NCI-H2196 treated with DMSO at 0.1 percent for 48 hours (cell line): Measurements from ENCODE around the gene FBXO21.

ENCODE experiments used
- DNase-seq: peaks from one replicate; lab custom pipeline; 2025; ENCODE audit not compliant: unreplicated experiment; lab: John Stamatoyannopoulos, UW

The FBXO21 gene

GRCh38 chr12:117166107-117166506, 24.2 kb downstream of the FBXO21 start:
- no peak for DNase-seq

GRCh38 chr12:117165342-117165741, 24.9 kb downstream of the FBXO21 start:
- peak; percentile 53 for DNase-seq

- no peak for DNase-seq
Measured at GRCh38 chr12:117162633-117163032, 27.6 kb downstream of the FBXO21 start.

GRCh38 chr12:117162167-117162539, 28.1 kb downstream of the FBXO21 start:
- no peak for DNase-seq

GRCh38 chr12:117161460-117162166, 28.7 kb downstream of the FBXO21 start:
- DNase-seq: no peak

- no peak for DNase-seq
Measured at GRCh38 chr12:117159674-117160073, 30.6 kb downstream of the FBXO21 start.

GRCh38 chr12:117158911-117159553, 31.2 kb downstream of the FBXO21 start:
- no peak for DNase-seq

GRCh38 chr12:117158096-117158495, 32.2 kb downstream of the FBXO21 start:
- DNase-seq: no peak

GRCh38 chr12:117155278-117156060, 34.8 kb downstream of the FBXO21 start:
- DNase-seq: peak; percentile 72

GRCh38 chr12:117152793-117153775, 37.2 kb downstream of the FBXO21 start:
- DNase-seq: no peak

GRCh38 chr12:117151403-117152031, 38.8 kb downstream of the FBXO21 start:
- no peak for DNase-seq

GRCh38 chr12:117149431-117149830, 40.8 kb downstream of the FBXO21 start:
- DNase-seq: no peak

GRCh38 chr12:117148642-117149041, 41.6 kb downstream of the FBXO21 start:
- DNase-seq: no peak

GRCh38 chr12:117147639-117148038, 42.6 kb downstream of the FBXO21 start:
- DNase-seq: no peak

GRCh38 chr12:117145597-117146154, 44.6 kb downstream of the FBXO21 start:
- DNase-seq: no peak

- DNase-seq: no peak
Measured at GRCh38 chr12:117144599-117144998, 45.7 kb downstream of the FBXO21 start.

- DNase-seq: no peak
Measured at GRCh38 chr12:117143008-117143532, 47.2 kb downstream of the FBXO21 start.

- no peak for DNase-seq
Measured at GRCh38 chr12:117142094-117142493, 48.2 kb downstream of the FBXO21 start.

- no peak for DNase-seq
Measured at GRCh38 chr12:117141097-117141898, 49.0 kb downstream of the FBXO21 start.
